Neural cell (in vitro differentiated cells): ENCODE data around the gene GMPR. TPM values are rescaled to one million over a fixed set of nuclear protein-coding genes. Genes with fewer than 3 reads are reported as not detected.

Experiments used
- H2AFZ ChIP-seq: fragments of 200-600, 300-800 bp; sonication (generic), shearing (Covaris generic); 2 replicates; pipeline ENCODE4 v1.6.0; 2014; ENCODE audit warnings: low read depth, mild to moderate bottlenecking, antibody characterized with exemption, low read length, moderate library complexity
- H3F3A ChIP-seq: fragments of 200-600 bp; shearing (Covaris generic); 2 replicates; pipeline ENCODE4 v1.6.1; 2016; ENCODE audit warnings: mild to moderate bottlenecking, moderate library complexity, mixed read lengths, antibody characterized with exemption, low read length; ENCODE audit not compliant: insufficient read depth, poor library complexity, severe bottlenecking
- H3K27ac ChIP-seq: fragments of 200-600, 300-800 bp; sonication (generic), shearing (Covaris generic); 2 replicates; pipeline ENCODE4 v1.5.1; 2014; ENCODE audit warnings: mild to moderate bottlenecking, low read length, moderate library complexity
- H3K27me3 ChIP-seq: fragments of 300-800, 200-600 bp; sonication (generic), shearing (Covaris generic); 2 replicates; pipeline ENCODE4 v1.6.0; 2014; ENCODE audit warnings: mild to moderate bottlenecking, low read depth, low read length, moderate library complexity; ENCODE audit not compliant: insufficient read depth
- H3K36me3 ChIP-seq: fragments of 300-800, 200-600 bp; sonication (generic), shearing (Covaris generic); 2 replicates; pipeline ENCODE4 v1.5.1; 2014; ENCODE audit warnings: mild to moderate bottlenecking, antibody characterized with exemption, low read length, moderate library complexity; ENCODE audit not compliant: insufficient read depth
- H3K4me2 ChIP-seq: fragments of 300-800, 200-600 bp; sonication (generic), shearing (Covaris generic); 2 replicates; pipeline ENCODE4 v1.6.0; 2014; ENCODE audit warnings: mild to moderate bottlenecking, low read length
- H3K4me3 ChIP-seq: fragments of 300-800, 200-600 bp; sonication (generic), shearing (Covaris generic); 2 replicates; pipeline ENCODE4 v1.5.1; 2014; ENCODE audit warnings: mild to moderate bottlenecking, low read length, moderate library complexity
- H3K79me2 ChIP-seq: fragments of 200-600 bp; shearing (Covaris generic); replicated peaks from 2 replicates; pipeline ENCODE4 v1.6.0; 2014; ENCODE audit warnings: mild to moderate bottlenecking, low read length, moderate library complexity; ENCODE audit not compliant: insufficient read depth
- H3K9ac ChIP-seq: fragments of 300-800, 200-600 bp; sonication (generic), shearing (Covaris generic); 2 replicates; pipeline ENCODE4 v1.6.1; 2016; ENCODE audit warnings: mild to moderate bottlenecking, low read length, mixed read lengths
- H3K9me2 ChIP-seq: fragments of 200-600 bp; shearing (Covaris generic); 2 replicates; pipeline ENCODE4 v1.6.1; 2016; ENCODE audit warnings: mild to moderate bottlenecking, low read length, mixed read lengths; ENCODE audit not compliant: insufficient read depth
- H3K9me3 ChIP-seq: fragments of 200-600, 300-800 bp; sonication (generic), shearing (Covaris generic); 2 replicates; pipeline ENCODE4 v1.6.1; 2016; ENCODE audit warnings: mild to moderate bottlenecking, mixed run types, low read length, moderate library complexity, mixed read lengths
- H4K20me1 ChIP-seq: fragments of 200-600 bp; shearing (Covaris generic); 2 replicates; pipeline ENCODE4 v1.6.1; 2016; ENCODE audit warnings: mild to moderate bottlenecking, mixed run types; ENCODE audit not compliant: insufficient read depth
- EP300 ChIP-seq: fragments of 450-650 bp; conservative IDR thresholded peaks from 2 replicates; pipeline ENCODE4 v1.6.1; 2014; ENCODE audit warnings: antibody characterized with exemption, mild to moderate bottlenecking, moderate library complexity; ENCODE audit not compliant: poor library complexity, severe bottlenecking
- EZH2 ChIP-seq: fragments of 200-600, 300-800 bp; shearing (Covaris generic), sonication (generic); IDR thresholded peaks from 2 replicates; pipeline ENCODE4 v1.6.1; 2014; ENCODE audit warnings: antibody characterized with exemption, low read length, borderline replicate concordance, mild to moderate bottlenecking; ENCODE audit not compliant: insufficient read depth, poor library complexity, severe bottlenecking
- MXI1 ChIP-seq: fragments of 450-650 bp; conservative IDR thresholded peaks from 2 replicates; pipeline ENCODE4 v1.6.1; 2014; ENCODE audit warnings: antibody characterized with exemption, mild to moderate bottlenecking; ENCODE audit not compliant: poor library complexity, severe bottlenecking
- POLR2AphosphoS5 ChIP-seq: IDR thresholded peaks from 2 replicates; pipeline ENCODE4 v1.6.1; 2012
- RAD21 ChIP-seq: fragments of 450-650 bp; conservative IDR thresholded peaks from 2 replicates; pipeline ENCODE4 v1.6.1; 2014; ENCODE audit warnings: antibody characterized with exemption, mild to moderate bottlenecking, moderate library complexity
- SMC3 ChIP-seq: fragments of 450-650 bp; conservative IDR thresholded peaks from 2 replicates; pipeline ENCODE4 v1.6.1; 2014; ENCODE audit warnings: antibody characterized with exemption, mild to moderate bottlenecking, moderate library complexity; ENCODE audit not compliant: poor library complexity
- TAF1 ChIP-seq: IDR thresholded peaks from 2 replicates; pipeline ENCODE4 v1.6.1; 2012; ENCODE audit warnings: low read depth
- polyA plus RNA-seq: library from polyadenylated mRNA; depleted of rRNA; stranded (reverse); fragments of >200 nt; gene quantifications from 2 replicates; pipeline ENCODE4 v1.2.3, GENCODE V29; 2014
- TF ChIP-seq, protein P1 (sequence below): fragments of 450-650 bp; IDR thresholded peaks from 2 replicates; pipeline ENCODE4 v1.5.1; 2014; ENCODE audit warnings: antibody characterized with exemption, mild to moderate bottlenecking, moderate library complexity; ENCODE audit not compliant: poor library complexity, severe bottlenecking
- TF ChIP-seq, protein P2 (sequence below): IDR thresholded peaks from 2 replicates; pipeline ENCODE4 v1.6.1; 2012; ENCODE audit warnings: borderline replicate concordance

Gene GMPR
- polyA plus RNA-seq, 1 donor from 2014 or later: not detected

DNA sequence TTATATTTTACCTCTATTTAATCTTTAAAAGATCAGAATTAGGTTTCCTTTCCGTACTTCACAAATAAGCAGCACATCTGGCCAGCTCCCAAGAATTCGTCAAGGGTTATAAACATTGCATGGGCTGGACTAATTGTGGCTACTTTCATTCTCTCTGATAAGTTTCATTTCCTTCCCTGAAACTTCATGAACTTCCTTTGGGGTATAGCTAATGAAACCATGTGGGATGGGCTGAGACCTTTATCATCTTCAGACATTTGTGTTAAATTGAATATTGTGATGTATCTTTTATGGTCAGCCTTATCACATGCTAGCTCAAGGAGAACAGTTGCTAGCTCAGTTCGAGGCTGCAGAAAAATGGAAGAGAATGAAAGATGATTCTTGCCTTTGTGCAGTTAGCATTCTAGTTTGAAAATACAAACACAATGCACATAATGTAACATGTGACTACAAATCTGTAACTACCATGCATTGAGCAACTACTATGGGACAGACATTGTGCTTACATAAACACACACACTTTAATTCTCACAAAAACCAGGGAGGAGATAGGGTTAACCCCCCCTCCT lies 1.7 kb upstream of the GMPR start:
- Histone ChIP-seq H2AFZ (no peak overlapping the region), H3F3A (no peaks in the 10 kb centered on the region), H3K4me3 (no peak overlapping the region), H3K27ac (no peak overlapping the region), H3K4me2 (no peak overlapping the region), H3K79me2 (no peaks in the 10 kb centered on the region), H3K9ac (no peak overlapping the region), H3K36me3 (no peaks in the 10 kb centered on the region), H4K20me1 (no peaks in the 10 kb centered on the region), H3K9me2 (no peaks in the 10 kb centered on the region), H3K9me3 (no peaks in the 10 kb centered on the region), H3K27me3 (peaks cover 31% of the 10 kb centered on the region)
- TF ChIP-seq EP300 (no peak), EZH2 (no peak), TAF1 (no peak), RAD21 (no peak), MXI1 (no peak), POLR2AphosphoS5 (no peak), SMC3 (no peak)
- TF ChIP-seq, protein P1, sequence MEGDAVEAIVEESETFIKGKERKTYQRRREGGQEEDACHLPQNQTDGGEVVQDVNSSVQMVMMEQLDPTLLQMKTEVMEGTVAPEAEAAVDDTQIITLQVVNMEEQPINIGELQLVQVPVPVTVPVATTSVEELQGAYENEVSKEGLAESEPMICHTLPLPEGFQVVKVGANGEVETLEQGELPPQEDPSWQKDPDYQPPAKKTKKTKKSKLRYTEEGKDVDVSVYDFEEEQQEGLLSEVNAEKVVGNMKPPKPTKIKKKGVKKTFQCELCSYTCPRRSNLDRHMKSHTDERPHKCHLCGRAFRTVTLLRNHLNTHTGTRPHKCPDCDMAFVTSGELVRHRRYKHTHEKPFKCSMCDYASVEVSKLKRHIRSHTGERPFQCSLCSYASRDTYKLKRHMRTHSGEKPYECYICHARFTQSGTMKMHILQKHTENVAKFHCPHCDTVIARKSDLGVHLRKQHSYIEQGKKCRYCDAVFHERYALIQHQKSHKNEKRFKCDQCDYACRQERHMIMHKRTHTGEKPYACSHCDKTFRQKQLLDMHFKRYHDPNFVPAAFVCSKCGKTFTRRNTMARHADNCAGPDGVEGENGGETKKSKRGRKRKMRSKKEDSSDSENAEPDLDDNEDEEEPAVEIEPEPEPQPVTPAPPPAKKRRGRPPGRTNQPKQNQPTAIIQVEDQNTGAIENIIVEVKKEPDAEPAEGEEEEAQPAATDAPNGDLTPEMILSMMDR: no peak
- TF ChIP-seq, protein P2, sequence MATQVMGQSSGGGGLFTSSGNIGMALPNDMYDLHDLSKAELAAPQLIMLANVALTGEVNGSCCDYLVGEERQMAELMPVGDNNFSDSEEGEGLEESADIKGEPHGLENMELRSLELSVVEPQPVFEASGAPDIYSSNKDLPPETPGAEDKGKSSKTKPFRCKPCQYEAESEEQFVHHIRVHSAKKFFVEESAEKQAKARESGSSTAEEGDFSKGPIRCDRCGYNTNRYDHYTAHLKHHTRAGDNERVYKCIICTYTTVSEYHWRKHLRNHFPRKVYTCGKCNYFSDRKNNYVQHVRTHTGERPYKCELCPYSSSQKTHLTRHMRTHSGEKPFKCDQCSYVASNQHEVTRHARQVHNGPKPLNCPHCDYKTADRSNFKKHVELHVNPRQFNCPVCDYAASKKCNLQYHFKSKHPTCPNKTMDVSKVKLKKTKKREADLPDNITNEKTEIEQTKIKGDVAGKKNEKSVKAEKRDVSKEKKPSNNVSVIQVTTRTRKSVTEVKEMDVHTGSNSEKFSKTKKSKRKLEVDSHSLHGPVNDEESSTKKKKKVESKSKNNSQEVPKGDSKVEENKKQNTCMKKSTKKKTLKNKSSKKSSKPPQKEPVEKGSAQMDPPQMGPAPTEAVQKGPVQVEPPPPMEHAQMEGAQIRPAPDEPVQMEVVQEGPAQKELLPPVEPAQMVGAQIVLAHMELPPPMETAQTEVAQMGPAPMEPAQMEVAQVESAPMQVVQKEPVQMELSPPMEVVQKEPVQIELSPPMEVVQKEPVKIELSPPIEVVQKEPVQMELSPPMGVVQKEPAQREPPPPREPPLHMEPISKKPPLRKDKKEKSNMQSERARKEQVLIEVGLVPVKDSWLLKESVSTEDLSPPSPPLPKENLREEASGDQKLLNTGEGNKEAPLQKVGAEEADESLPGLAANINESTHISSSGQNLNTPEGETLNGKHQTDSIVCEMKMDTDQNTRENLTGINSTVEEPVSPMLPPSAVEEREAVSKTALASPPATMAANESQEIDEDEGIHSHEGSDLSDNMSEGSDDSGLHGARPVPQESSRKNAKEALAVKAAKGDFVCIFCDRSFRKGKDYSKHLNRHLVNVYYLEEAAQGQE: no peak

DNA sequence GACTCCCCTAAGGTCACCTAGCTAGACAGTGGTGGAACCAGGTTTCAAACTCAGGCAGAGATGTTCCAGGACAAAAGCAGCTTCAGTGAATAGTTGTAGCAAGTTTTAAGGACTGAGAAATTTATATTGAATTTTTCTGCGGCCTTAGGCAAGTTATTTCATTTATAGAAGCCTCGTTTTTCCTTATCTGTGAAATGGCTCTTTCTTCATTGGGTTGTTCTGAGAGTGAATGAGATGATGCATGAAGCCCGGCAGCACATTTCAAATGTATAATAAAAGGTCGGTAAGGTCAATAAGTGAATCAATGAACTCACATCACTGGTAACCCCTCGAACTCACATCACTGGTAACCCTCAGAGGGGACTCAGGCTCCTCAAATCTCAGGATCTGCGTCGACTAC lies 1.1 kb upstream of the GMPR start:
- Histone ChIP-seq H3K4me3 (no peak overlapping the region), H3K36me3 (no peaks in the 10 kb centered on the region), H3K9me3 (no peaks in the 10 kb centered on the region), H3F3A (no peaks in the 10 kb centered on the region), H3K4me2 (no peak overlapping the region), H3K9me2 (no peaks in the 10 kb centered on the region), H2AFZ (no peak overlapping the region), H3K79me2 (no peaks in the 10 kb centered on the region), H3K9ac (no peak overlapping the region), H3K27ac (no peak overlapping the region), H4K20me1 (no peaks in the 10 kb centered on the region), H3K27me3 (peaks cover 31% of the 10 kb centered on the region)
- TF ChIP-seq RAD21 (no peak), TAF1 (no peak), EZH2 (no peak), EP300 (no peak), SMC3 (no peak)
- TF ChIP-seq, protein P1: no peak
